Thyroid gland (tissue), 4 donors: ENCODE measurements around the gene FAM20C.

Experiments
- CTCF ChIP-seq, 6 experiments: fragments of 200-600 bp in 3 of 6; fragments of 450-650 bp in 3 of 6; sonication (generic) in 3 of 6; IDR thresholded peaks; one replicate each; pipeline ENCODE4 v1.5.1; 2016 to 2019; ENCODE audit warnings: antibody characterized with exemption in 6 of 6, mild to moderate bottlenecking in 2 of 6, inconsistent platforms in 1 of 6, moderate library complexity in 1 of 6
- POLR2A ChIP-seq, 2 donors: fragments of 450-650 bp; IDR thresholded peaks; one replicate each; pipeline ENCODE4 v1.6.1; 2017; ENCODE audit warnings: antibody characterized with exemption in 2 of 2, mild to moderate bottlenecking in 2 of 2, moderate library complexity in 1 of 2

GRCh38 chr7:268991-269390 lies 76.6 kb downstream of the FAM20C start:
- no peak for TF ChIP-seq CTCF (IDR thresholded peaks at IDR 0.05)
- no peak for TF ChIP-seq POLR2A (IDR thresholded peaks at IDR 0.05)
